Measurements from ENCODE around the gene AFF3.

DNA sequence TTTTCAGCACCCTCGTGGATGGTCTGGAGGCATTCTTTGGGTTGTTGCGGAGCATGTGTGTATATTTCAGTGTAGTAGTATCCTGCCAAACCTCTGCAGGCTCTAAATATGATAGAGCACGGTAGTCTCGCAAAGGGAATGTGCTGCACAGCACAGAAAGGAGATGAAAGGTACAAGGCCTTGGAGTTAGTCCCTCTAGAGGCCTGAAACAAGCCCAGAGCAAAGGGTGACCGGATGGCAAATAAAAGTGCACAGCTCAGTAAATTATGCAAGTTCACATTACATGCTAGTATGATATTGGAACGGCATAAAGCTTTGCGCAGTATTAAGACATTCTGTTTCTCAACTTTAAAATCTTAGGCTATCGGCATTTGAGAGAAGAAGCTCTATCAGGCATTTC lies 358.1 kb downstream of the AFF3 start:
- TF ChIP-seq TAF1 (IDR thresholded peaks at IDR 0.05; ENCODE audit: borderline replicate concordance, insufficient read depth, low read length): no peak
- TF ChIP-seq, protein P1, sequence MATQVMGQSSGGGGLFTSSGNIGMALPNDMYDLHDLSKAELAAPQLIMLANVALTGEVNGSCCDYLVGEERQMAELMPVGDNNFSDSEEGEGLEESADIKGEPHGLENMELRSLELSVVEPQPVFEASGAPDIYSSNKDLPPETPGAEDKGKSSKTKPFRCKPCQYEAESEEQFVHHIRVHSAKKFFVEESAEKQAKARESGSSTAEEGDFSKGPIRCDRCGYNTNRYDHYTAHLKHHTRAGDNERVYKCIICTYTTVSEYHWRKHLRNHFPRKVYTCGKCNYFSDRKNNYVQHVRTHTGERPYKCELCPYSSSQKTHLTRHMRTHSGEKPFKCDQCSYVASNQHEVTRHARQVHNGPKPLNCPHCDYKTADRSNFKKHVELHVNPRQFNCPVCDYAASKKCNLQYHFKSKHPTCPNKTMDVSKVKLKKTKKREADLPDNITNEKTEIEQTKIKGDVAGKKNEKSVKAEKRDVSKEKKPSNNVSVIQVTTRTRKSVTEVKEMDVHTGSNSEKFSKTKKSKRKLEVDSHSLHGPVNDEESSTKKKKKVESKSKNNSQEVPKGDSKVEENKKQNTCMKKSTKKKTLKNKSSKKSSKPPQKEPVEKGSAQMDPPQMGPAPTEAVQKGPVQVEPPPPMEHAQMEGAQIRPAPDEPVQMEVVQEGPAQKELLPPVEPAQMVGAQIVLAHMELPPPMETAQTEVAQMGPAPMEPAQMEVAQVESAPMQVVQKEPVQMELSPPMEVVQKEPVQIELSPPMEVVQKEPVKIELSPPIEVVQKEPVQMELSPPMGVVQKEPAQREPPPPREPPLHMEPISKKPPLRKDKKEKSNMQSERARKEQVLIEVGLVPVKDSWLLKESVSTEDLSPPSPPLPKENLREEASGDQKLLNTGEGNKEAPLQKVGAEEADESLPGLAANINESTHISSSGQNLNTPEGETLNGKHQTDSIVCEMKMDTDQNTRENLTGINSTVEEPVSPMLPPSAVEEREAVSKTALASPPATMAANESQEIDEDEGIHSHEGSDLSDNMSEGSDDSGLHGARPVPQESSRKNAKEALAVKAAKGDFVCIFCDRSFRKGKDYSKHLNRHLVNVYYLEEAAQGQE (IDR thresholded peaks at IDR 0.05; ENCODE audit: insufficient read depth in 1 of 2, low read depth in 2 of 2, low read length in 2 of 2): no peak
- TF ChIP-seq POLR2AphosphoS5 (IDR thresholded peaks at IDR 0.05; ENCODE audit: low read depth, low read length): no peak
- no peak for TF ChIP-seq SIN3A (IDR thresholded peaks at IDR 0.05; ENCODE audit: borderline replicate concordance, insufficient read depth, low read length)

Data from PFSK-1 (cell line).